LNCAP (cell line): Measurements from ENCODE around the gene MAGED1.

Experiments used
- TF ChIP-seq, protein P1 (sequence below): fragments of 450-650 bp; IDR thresholded peaks from 2 replicates; pipeline ENCODE4 v1.5.1; 2017; ENCODE audit warnings: mild to moderate bottlenecking

The MAGED1 gene

DNA sequence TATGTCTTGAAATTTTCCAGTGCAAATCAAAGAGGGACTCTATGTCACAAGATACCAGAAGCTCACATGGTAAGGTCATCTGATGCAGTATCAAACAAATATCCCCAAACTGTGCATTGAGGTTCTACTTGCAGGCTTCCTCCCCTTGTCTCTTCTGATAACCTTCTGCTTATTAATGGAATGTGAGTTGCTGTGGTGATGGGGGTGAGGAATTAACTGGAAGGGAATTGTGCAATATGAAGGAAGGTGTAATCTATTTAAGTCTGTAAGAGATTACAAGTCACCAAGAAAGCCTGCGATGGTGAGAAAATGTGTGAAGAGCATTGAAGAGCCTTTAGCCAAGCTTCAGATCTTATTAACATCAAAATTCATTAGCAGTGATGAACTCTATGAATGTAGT lies 15.4 kb upstream of the MAGED1 start:
- TF ChIP-seq, protein P1, sequence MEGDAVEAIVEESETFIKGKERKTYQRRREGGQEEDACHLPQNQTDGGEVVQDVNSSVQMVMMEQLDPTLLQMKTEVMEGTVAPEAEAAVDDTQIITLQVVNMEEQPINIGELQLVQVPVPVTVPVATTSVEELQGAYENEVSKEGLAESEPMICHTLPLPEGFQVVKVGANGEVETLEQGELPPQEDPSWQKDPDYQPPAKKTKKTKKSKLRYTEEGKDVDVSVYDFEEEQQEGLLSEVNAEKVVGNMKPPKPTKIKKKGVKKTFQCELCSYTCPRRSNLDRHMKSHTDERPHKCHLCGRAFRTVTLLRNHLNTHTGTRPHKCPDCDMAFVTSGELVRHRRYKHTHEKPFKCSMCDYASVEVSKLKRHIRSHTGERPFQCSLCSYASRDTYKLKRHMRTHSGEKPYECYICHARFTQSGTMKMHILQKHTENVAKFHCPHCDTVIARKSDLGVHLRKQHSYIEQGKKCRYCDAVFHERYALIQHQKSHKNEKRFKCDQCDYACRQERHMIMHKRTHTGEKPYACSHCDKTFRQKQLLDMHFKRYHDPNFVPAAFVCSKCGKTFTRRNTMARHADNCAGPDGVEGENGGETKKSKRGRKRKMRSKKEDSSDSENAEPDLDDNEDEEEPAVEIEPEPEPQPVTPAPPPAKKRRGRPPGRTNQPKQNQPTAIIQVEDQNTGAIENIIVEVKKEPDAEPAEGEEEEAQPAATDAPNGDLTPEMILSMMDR = no peak

DNA sequence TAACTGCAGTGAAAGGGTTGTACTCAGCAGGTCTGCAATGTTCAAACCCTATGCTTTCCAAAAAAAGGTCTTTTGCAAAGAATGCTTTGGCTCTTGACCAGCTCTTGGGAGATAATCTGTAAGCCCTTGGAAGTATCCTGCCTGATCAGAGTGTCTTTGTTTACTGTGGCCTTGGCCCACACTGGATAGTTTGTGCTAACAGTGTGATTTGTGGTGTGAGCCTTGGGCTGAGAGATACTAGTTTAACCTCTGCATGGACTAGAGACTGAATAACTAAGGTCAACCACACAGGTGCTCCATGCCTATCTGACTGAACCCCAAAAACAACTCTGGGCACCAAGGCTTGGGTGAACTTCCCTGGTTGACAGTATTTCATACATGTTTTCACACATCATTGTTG lies 3.6 kb upstream of the MAGED1 start:
- TF ChIP-seq, protein P1 = no peak

DNA sequence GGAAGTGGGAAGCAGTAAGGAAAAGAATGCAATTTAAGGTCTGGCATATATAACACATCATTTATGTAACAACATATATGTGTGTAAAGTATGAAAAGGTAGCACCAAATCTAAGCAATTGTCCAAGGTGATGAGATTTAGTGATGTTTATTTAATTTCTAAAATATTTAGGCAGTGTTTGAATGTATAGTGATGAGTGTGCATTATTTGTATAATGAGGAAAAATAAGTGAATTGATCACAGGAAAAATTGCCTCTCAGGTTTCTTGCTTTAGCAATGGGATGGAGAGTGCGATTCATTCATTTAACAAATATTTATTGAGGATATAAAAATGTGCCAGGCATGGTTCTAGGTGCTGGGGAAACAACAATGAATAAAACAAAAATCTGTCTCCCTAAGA lies 2.2 kb upstream of the MAGED1 start:
- TF ChIP-seq, protein P1 = no peak

DNA sequence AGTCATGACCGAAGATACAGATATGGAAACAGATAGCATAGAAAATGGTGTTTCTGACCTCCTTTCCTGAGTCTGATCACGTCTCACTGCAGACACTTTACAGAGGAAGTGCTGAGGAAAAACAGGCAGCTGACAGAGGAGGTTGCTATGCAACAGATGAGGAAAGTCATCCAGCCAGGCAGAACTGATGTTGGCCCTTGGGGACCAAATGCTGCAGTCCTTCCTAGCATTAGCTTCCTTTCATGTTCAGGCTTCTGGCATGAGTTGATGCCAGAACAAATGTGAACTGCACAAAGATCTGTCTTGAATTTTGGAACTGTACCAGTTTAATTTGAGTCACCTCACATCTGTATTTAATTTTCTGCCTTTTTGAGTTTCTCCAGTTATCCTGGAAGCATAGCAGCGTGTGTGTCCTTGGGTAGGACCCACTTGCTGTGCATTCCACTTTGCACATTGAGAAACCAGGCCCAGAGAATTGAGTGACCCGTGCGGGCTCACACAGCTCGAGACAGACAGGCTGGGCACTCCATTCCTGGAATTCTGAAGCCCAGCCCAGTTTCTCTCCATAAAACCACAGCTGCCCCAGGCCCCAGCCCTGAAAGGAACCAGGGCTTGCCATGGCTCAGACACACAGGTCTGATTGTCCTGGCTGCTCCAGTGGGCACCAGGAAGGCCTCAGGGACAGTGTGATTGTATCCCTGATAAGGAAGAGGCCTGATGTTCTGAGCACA lies 1.4 kb upstream of the MAGED1 start:
- TF ChIP-seq, protein P1 = no peak

DNA sequence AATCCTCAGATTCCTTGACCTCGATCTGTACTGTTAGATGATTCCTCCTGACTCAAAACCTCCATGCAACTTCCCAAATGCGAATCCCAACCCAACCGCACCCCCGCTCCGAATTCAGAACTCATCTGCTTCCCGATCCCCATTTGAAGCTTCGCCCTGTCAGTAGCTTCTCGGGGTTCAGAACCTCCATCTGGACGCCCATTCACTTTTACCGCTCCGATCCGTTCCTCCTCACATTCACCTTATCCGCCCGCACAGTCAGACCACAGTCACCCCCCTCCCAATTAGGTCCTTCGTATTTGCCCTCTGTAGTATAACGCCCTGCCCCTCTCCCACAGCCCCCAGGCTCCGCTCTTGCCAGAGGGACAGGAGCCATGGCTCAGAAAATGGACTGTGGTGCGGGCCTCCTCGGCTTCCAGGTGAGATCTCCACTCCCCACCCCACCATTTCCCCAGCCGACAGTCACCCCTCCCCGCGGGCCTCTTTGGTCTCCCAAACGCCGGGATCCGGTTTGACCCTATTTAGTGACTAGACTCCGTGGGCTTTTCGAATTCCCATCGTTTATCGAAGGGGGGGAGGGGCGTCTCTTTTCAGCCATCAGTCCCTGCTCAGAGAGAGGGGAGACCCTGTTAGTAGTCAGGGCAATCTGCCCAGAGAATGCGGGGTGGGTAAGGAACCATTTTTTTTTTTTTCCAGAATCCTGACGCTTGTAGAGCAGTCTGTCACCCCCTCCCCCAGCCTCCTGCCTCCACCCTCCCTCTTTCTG lies 691 bp downstream of the MAGED1 start:
- TF ChIP-seq, protein P1 = no peak

DNA sequence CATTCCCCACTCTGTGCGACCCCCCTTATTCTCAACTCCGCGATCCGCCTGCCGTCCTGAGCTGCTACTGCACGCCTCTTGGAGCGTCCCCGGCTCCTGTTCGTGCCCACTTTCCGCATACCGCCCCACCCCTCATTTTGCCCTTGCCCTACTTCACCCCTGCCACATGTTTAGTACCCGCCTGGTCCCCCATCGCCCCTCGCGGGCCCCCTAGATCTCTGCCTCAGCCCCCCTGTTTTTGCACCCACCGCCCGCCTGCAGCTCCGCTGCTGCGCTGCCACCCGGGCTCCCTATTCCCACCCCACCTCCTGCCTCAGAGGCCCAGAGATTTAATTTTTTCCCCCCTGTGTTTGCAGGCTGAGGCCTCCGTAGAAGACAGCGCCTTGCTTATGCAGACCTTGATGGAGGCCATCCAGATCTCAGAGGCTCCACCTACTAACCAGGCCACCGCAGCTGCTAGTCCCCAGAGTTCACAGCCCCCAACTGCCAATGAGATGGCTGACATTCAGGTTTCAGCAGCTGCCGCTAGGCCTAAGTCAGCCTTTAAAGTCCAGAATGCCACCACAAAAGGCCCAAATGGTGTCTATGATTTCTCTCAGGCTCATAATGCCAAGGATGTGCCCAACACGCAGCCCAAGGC lies 1.4 kb downstream of the MAGED1 start:
- TF ChIP-seq, protein P1 = no peak

DNA sequence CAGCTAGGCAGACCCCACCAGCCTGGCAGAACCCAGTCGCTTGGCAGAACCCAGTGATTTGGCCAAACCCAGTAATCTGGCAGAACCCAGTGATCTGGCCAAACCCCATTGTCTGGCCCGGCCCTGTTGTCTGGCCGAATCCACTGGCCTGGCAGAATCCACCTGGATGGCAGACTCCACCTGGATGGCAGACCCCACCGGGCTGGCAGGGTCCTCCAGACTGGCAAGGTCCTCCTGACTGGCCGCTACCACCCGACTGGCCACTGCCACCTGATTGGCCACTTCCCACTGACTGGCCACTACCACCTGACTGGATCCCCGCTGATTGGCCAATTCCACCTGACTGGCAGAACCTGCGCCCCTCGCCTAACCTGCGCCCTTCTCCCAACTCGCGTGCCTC lies 3.2 kb downstream of the MAGED1 start:
- TF ChIP-seq, protein P1 = no peak
